ENCODE measurements around the gene PIEZO1.

DNA sequence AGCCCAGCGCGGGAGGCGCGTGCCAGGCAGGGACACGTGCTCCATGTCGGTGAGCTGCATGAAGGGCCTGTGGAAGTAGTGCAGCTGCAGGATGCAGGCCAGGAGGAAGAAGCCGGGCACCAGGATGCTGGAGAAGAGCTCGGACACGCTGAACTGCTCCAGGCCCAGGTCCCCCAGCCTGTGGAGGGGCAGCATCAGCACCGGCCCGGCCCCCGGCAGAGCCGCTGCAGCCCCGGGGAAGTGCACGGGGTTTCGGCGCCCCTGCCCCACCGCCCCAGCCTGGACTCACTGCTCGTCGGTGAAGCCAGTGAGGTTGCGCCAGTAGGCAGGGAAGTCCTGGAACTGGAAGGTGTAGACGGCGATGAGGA, 50.7 kb downstream of the PIEZO1 start:
- TF ChIP-seq CTCF (IDR thresholded peaks at IDR 0.05): no peak
- no peak for TF ChIP-seq ZFX (IDR thresholded peaks at IDR 0.05; ENCODE audit: borderline replicate concordance)

Measured in 22Rv1 (cell line).